ENCODE measurements around the gene SP8. TPM values are rescaled to one million over a fixed set of nuclear protein-coding genes. Genes with fewer than 3 reads are reported as not detected.
"Not testable (repeated sequence)": the region's sequence is repeated elsewhere in the genome, so short reads cannot be mapped to it uniquely, and the experiment has no call there.

Gene SP8
- total RNA-seq, 1 donor from 2014 or later, result not detected

DNA sequence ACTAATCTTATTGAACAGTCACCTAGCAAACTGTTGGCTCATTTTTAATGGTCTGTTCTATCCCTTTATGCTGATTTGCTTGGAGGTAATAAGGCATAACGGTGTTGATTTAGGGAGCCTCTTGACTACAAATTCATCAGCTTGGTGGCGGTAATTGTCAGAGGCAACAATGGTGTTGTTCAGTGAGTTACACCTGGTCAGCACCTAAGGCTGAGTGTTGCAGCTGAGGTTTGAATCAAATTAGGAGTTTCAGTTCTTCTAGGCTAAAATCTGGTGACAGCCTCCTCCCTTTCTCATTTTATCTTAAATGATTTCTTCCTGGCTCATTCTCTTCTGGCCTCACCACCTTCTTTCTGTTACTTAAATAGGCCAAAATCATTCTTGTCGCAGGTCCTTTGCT is 42.3 kb upstream of the SP8 start:
- Histone ChIP-seq H3K27me3 (ENCODE audit: control insufficient read depth, insufficient read depth, low read length) (peaks cover 2% of the 10 kb centered on the region), H3K4me3 (ENCODE audit: low read depth, low read length) (no peak overlapping the region), H3K36me3 (ENCODE audit: control insufficient read depth, insufficient read depth, low read length) (no peaks in the 10 kb centered on the region)
- TF ChIP-seq, protein P1, sequence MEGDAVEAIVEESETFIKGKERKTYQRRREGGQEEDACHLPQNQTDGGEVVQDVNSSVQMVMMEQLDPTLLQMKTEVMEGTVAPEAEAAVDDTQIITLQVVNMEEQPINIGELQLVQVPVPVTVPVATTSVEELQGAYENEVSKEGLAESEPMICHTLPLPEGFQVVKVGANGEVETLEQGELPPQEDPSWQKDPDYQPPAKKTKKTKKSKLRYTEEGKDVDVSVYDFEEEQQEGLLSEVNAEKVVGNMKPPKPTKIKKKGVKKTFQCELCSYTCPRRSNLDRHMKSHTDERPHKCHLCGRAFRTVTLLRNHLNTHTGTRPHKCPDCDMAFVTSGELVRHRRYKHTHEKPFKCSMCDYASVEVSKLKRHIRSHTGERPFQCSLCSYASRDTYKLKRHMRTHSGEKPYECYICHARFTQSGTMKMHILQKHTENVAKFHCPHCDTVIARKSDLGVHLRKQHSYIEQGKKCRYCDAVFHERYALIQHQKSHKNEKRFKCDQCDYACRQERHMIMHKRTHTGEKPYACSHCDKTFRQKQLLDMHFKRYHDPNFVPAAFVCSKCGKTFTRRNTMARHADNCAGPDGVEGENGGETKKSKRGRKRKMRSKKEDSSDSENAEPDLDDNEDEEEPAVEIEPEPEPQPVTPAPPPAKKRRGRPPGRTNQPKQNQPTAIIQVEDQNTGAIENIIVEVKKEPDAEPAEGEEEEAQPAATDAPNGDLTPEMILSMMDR (IDR thresholded peaks at IDR 0.05; ENCODE audit: insufficient read depth, low read length, severe bottlenecking), result no peak
- no peak for FAIRE-seq
- DNase-seq (ENCODE audit: low read depth), result no peak

DNA sequence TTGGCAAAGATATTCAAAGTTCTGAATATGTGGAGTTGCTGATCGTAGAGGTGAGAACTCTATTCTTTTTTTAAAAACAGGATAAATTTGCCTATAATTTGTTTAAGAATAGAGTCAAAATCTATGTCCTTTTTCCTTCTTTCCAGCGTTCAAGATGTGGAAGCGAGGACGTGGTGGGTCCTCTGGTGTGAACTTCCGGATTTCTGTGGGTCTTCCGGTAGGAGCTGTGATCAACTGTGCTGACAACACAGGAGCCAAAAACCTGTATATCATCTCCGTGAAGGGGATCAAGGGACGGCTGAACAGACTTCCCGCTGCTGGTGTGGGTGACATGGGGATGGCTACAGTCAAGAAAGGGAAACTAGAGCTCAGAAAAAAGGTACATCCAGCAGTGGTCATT is 40.5 kb upstream of the SP8 start:
- H3K36me3 ChIP-seq (ENCODE audit: control insufficient read depth, insufficient read depth, low read length), result no peaks in the 10 kb centered on the region
- TF ChIP-seq, protein P1 (IDR thresholded peaks at IDR 0.05; ENCODE audit: insufficient read depth, low read length, severe bottlenecking), result no peak
- H3K4me3 ChIP-seq (ENCODE audit: low read depth, low read length), result no peak overlapping the region
- peaks cover 2% of the 10 kb centered on the region for H3K27me3 ChIP-seq (ENCODE audit: control insufficient read depth, insufficient read depth, low read length)
- no peak for FAIRE-seq
- no peak for DNase-seq (ENCODE audit: low read depth)

DNA sequence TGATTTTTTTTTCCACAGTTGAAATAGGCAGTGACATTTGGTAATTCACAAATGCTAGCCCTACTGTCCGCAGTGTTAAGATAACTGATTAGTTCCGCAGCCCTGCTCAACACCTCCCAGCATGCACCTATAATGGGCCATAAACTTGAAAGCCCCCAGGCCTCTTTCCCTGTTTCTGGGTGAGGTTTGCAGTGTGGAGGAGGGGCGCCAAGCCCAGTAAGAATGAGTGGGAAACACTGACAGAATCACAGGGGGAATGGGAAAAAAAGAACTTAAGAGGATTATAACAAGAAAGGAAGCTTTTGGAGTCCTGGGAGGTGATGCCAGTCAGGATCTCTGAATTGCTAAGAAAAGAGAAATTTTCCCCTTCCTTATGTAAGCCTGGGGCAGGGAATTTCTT is 39.6 kb upstream of the SP8 start:
- DNase-seq (ENCODE audit: low read depth), result no peak
- Histone ChIP-seq H3K4me3 (ENCODE audit: low read depth, low read length) (no peak overlapping the region), H3K36me3 (ENCODE audit: control insufficient read depth, insufficient read depth, low read length) (no peaks in the 10 kb centered on the region), H3K27me3 (ENCODE audit: control insufficient read depth, insufficient read depth, low read length) (peaks cover 2% of the 10 kb centered on the region)
- TF ChIP-seq, protein P1 (IDR thresholded peaks at IDR 0.05; ENCODE audit: insufficient read depth, low read length, severe bottlenecking), result no peak
- no peak for FAIRE-seq

DNA sequence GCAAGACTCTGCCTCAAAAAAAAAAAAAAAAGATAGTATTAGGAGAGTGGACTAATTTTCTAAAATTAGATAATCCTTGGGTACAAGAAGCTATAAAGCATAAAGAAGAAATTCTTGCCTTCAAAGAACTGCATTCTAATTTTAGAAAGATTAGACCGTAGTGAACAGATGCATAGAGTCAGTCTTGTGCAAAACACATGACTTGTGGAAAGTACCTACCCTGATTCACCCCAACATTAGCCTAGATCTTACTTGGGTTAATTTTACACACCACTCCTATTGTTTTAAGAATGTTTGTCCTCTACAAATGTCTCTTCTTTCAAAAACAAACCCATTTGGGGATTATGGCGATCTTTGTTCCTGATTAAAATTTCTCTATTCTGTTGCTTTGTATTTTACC is 38.9 kb upstream of the SP8 start:
- DNase-seq (ENCODE audit: low read depth), result no peak
- no peak overlapping the region for H3K4me3 ChIP-seq (ENCODE audit: low read depth, low read length)
- FAIRE-seq, result no peak
- peaks cover 2% of the 10 kb centered on the region for H3K27me3 ChIP-seq (ENCODE audit: control insufficient read depth, insufficient read depth, low read length)
- no peaks in the 10 kb centered on the region for H3K36me3 ChIP-seq (ENCODE audit: control insufficient read depth, insufficient read depth, low read length)
- TF ChIP-seq, protein P1 (IDR thresholded peaks at IDR 0.05; ENCODE audit: insufficient read depth, low read length, severe bottlenecking), result no peak

DNA sequence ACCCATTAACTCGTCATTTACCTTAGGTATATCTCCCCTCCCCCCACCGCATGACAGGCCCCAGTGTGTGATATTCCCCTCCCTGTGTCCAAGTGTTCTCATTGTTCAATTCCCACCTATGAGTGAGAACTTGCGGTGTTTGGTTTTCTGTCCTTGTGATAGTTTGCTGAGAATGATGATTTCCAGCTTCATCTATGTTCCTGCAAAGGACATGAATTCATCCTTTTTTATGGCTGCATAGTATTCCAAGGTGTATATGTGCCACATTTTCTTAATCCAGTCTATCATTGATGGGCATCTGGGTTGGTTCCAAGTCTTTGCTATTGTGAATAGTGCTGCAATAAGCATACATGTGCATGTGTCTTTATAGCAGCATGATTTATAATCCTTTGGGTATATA is 34.7 kb upstream of the SP8 start:
- FAIRE-seq; H3K4me3 ChIP-seq (ENCODE audit: low read depth, low read length); H3K27me3 ChIP-seq (ENCODE audit: control insufficient read depth, insufficient read depth, low read length); DNase-seq (ENCODE audit: low read depth); H3K36me3 ChIP-seq (ENCODE audit: control insufficient read depth, insufficient read depth, low read length): not testable (repeated sequence)

DNA sequence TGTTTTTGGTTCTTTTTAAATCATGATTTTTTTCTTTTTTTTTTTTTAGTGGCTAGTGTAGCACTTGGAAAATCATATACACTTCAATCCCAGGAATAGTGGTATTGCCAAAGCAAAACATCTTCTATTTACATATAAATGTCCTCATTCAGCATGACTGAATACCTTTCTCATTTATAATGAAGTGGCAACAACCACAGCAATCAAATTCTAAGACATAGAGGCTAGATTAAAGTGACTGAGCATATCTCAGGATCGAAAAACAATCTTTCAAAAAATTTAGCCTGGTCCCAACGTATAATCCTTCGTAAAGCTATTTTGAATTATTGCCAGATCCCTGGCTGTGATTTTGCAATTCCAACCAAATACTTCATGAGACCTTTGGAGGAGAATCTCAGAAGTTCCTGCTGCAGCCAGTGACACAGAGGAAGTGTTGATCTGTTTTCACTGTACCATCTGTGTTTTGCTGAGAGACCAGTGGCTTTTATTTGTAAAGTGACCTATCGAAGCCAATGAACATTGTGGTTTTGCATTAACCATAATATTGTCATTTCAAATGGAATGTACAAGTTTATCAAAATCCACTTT is 29.8 kb upstream of the SP8 start:
- H3K4me3 ChIP-seq (ENCODE audit: low read depth, low read length), result no peak overlapping the region
- TF ChIP-seq, protein P1 (IDR thresholded peaks at IDR 0.05; ENCODE audit: insufficient read depth, low read length, severe bottlenecking), result no peak
- H3K36me3 ChIP-seq (ENCODE audit: control insufficient read depth, insufficient read depth, low read length), result no peaks in the 10 kb centered on the region
- H3K27me3 ChIP-seq (ENCODE audit: control insufficient read depth, insufficient read depth, low read length), result no peaks in the 10 kb centered on the region
- no peak for FAIRE-seq
- DNase-seq (ENCODE audit: low read depth), result no peak
